PC-9 (cell line): ENCODE results near the gene LBHD2. TPM values are rescaled to one million over a fixed set of nuclear protein-coding genes. Genes with fewer than 3 reads are reported as not detected.
"Not testable (repeated sequence)": the region's sequence is repeated elsewhere in the genome, so short reads cannot be mapped to it uniquely, and the experiment has no call there.

Source experiments
- BruUV-seq: library from RNA; stranded (reverse); fragments of 400-500 nt; replicated peaks from 2 replicates; lab custom pipeline; 2021; lab: Mats Ljungman, UMichigan
- CTCF ChIA-PET: fragments of 300-600 bp; sonication (Branson Sonifier 250); formaldehyde crosslinking; loops from one replicate; lab custom pipeline; 2022; ENCODE audit warnings: antibody characterized with exemption; lab: Charles Lee
- POLR2A ChIA-PET: fragments of 300-600 bp; sonication (Branson Sonifier 250); formaldehyde crosslinking; loops from one replicate; lab custom pipeline; 2022; ENCODE audit warnings: antibody characterized with exemption; ENCODE audit not compliant: unreplicated experiment; lab: Charles Lee
- DNase-seq, 2 experiments: peaks; one replicate each; pipeline versions ENCODE4 v3.0.0 to v3.0.0-alpha.2; 2015 to 2022; ENCODE audit warnings: mixed read lengths in 1 of 2
- H2AFZ ChIP-seq: fragments of 200-600 bp; sonication (generic); 2 replicates; pipeline ENCODE4 v1.8.1; 2017; ENCODE audit warnings: antibody characterized with exemption
- H3F3A ChIP-seq: fragments of 200-600 bp; sonication (generic); 2 replicates; pipeline ENCODE4 v1.8.1; 2017; ENCODE audit warnings: antibody characterized with exemption, mild to moderate bottlenecking, low read depth; ENCODE audit not compliant: insufficient read depth
- H3K27ac ChIP-seq: fragments of 200-600 bp; sonication (generic); 2 replicates; pipeline ENCODE4 v1.6.1; 2016; ENCODE audit warnings: mixed run types
- H3K27me3 ChIP-seq: fragments of 200-600 bp; sonication (generic); 2 replicates; pipeline ENCODE4 v1.6.1; 2016; ENCODE audit warnings: low read depth, mixed run types; ENCODE audit not compliant: insufficient read depth
- H3K36me3 ChIP-seq: fragments of 200-600 bp; sonication (generic); 2 replicates; pipeline ENCODE4 v1.6.1; 2016; ENCODE audit warnings: low read depth, mixed run types
- H3K4me1 ChIP-seq: fragments of 200-600 bp; sonication (generic); replicated peaks from 2 replicates; pipeline ENCODE4 v1.6.1; 2016; ENCODE audit warnings: mixed run types; ENCODE audit not compliant: insufficient read depth
- H3K4me2 ChIP-seq: fragments of 200-600 bp; sonication (generic); 2 replicates; pipeline ENCODE4 v1.6.1; 2017; ENCODE audit warnings: mixed run types
- H3K4me3 ChIP-seq: fragments of 200-600 bp; sonication (generic); 2 replicates; pipeline ENCODE4 v1.6.1; 2016; ENCODE audit warnings: mixed run types
- H3K79me2 ChIP-seq: fragments of 200-600 bp; sonication (generic); 2 replicates; pipeline ENCODE4 v1.6.1; 2017; ENCODE audit warnings: low read depth, mixed run types
- H3K9me2 ChIP-seq: fragments of 200-600 bp; sonication (generic); 2 replicates; pipeline ENCODE4 v1.8.1; 2017; ENCODE audit warnings: mild to moderate bottlenecking; ENCODE audit not compliant: insufficient read depth
- H3K9me3 ChIP-seq: fragments of 200-600 bp; sonication (generic); 2 replicates; pipeline ENCODE4 v1.8.1; 2016; ENCODE audit warnings: low read depth; ENCODE audit not compliant: insufficient read depth
- H4K20me1 ChIP-seq: fragments of 200-600 bp; sonication (generic); 2 replicates; pipeline ENCODE4 v1.8.1; 2017; ENCODE audit not compliant: insufficient read depth
- CTCF ChIP-seq: fragments of 200-600 bp; sonication (generic); conservative IDR thresholded peaks from 2 replicates; pipeline ENCODE4 v1.6.1; 2017; ENCODE audit warnings: mixed run types, antibody characterized with exemption, mild to moderate bottlenecking, moderate library complexity
- EZH2 ChIP-seq: fragments of 200-600 bp; sonication (generic); IDR thresholded peaks from 2 replicates; pipeline ENCODE4 v1.8.0; 2017; ENCODE audit warnings: antibody characterized with exemption, low read depth
- intact Hi-C: fragments of 100-400 bp; cut with micrococcal nuclease; formaldehyde crosslinking; loops from one replicate; pipeline ENCODE4 v1.10.0; 2022; ENCODE audit not compliant: unreplicated experiment
- total RNA-seq: library from RNA; stranded (reverse); gene quantifications from 2 replicates; pipeline ENCODE4 v1.2.3, GENCODE V29; 2021

The LBHD2 gene
- total RNA-seq, 1 experiment from 2014 or later, result 0.52 TPM

GRCh38 chr14:103113774-103114173 is 29.8 kb downstream of the LBHD2 start:
- CTCF ChIA-PET, result interaction anchor here (0.7 kb wide), 1 partner anchor 463 kb away, joined by 3 read pairs; no protein-coding TSS in a partner anchor
- Histone ChIP-seq H3K36me3 (no peaks in the 10 kb centered on the region), H3K9me3 (no peaks in the 10 kb centered on the region), H4K20me1 (no peaks in the 10 kb centered on the region), H3K4me1 (peaks cover 78% of the 10 kb centered on the region), H3F3A (peaks cover 61% of the 10 kb centered on the region), H3K79me2 (no peaks in the 10 kb centered on the region), H3K27ac (no peak overlapping the region), H3K4me2 (no peak overlapping the region), H2AFZ (no peak overlapping the region), H3K4me3 (no peak overlapping the region), H3K27me3 (no peaks in the 10 kb centered on the region), H3K9me2 (no peaks in the 10 kb centered on the region)
- no peak for TF ChIP-seq EZH2
- TF ChIP-seq CTCF, result no peak
- no TSS peak for BruUV-seq
- no peak for DNase-seq
- intact Hi-C loops, result no loop called here
- POLR2A ChIA-PET, result no interaction called here

GRCh38 chr14:103115086-103115679 is 31.2 kb downstream of the LBHD2 start:
- H4K20me1 ChIP-seq, BruUV-seq, POLR2A ChIA-PET, H2AFZ ChIP-seq, H3K9me3 ChIP-seq, H3K36me3 ChIP-seq, H3K27me3 ChIP-seq, intact Hi-C loops, H3K79me2 ChIP-seq, H3K27ac ChIP-seq, H3K4me3 ChIP-seq, H3K9me2 ChIP-seq: not testable (repeated sequence)
- peak in 1 of 2 experiments; percentile 40 for DNase-seq
- Histone ChIP-seq H3K4me1 (peaks cover 70% of the 10 kb centered on the region), H3K4me2 (peak overlapping the region; percentile 22; the same call in 1 of the 2 replicates), H3F3A (peaks cover 63% of the 10 kb centered on the region)
- CTCF ChIA-PET, result interaction anchor here (0.7 kb wide), 1 partner anchor 71 kb away, joined by 4 read pairs; no protein-coding TSS in a partner anchor

- H3K4me1 ChIP-seq, result peaks cover 70% of the 10 kb centered on the region
- TF ChIP-seq CTCF (no peak), EZH2 (no peak)
- H3K36me3 ChIP-seq, result no peaks in the 10 kb centered on the region
- H3K79me2 ChIP-seq, result no peaks in the 10 kb centered on the region
- peaks cover 63% of the 10 kb centered on the region for H3F3A ChIP-seq
- peak in 1 of 2 experiments; percentile 87 for DNase-seq
- peak overlapping the region; percentile 22 for H3K4me2 ChIP-seq
- ChIA-PET CTCF (interaction anchor here (0.6 to 1.0 kb wide), 2 partner anchors 11 to 36 kb away, joined by 3 read pairs; no protein-coding TSS in a partner anchor), POLR2A (interaction anchor here (0.7 kb wide), 1 partner anchor 589 kb away, joined by 6 read pairs; no protein-coding TSS in a partner anchor)
- no peak overlapping the region for H2AFZ ChIP-seq
- intact Hi-C loops, result no loop called here
- no peaks in the 10 kb centered on the region for H4K20me1 ChIP-seq
- TSS peak; percentile 83 for BruUV-seq
- no peaks in the 10 kb centered on the region for H3K9me3 ChIP-seq
- H3K9me2 ChIP-seq, result no peaks in the 10 kb centered on the region
- no peaks in the 10 kb centered on the region for H3K27me3 ChIP-seq
- peak overlapping the region; percentile 7 for H3K27ac ChIP-seq
- no peak overlapping the region for H3K4me3 ChIP-seq
Measured at GRCh38 chr14:103115845-103116572, 32.0 kb downstream of the LBHD2 start.
